ENCODE results near the gene OLFM1.

OLFM1 gene

DNA sequence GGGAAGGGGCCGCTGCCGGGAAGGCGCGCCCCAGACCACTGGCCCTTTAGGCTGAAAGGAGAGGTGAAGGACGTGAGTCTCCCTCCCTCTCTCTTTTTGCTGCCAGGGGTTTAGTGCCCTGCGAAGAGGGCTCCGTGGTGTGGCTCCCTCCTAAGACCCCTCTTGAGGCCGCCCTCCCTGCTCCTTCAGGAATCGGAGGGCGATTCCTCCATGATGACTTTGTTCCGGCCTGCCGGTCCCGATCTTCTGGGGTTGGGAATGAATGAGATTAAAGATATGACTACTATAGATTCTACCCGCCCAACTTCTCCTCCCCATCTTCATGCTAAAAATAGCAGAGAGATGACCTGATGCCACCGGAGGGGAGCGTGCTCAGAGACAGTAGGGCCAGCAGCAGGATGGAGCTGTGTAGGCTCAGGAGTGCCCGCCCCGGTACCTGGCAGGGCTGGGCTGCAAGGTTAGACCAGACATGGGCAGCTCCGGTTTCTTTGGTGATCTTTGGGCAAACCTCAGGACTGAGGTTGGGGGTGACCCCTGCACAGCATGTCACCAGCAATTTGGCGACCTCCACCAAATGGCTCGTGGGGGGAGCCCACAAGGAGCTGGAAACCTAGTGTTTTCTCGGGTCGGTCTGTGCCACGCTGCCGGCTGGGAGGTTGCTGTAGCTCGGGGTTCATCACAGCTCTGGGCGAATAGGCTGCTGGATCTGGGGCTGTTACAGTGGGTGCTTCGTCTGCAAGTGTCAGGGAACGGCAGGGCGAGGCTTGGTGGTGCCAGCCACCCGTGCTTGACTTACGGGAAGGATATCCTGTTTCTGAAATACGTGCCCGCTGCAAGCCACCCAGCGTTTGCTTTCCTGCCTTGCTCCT, 1.7 kb downstream of the OLFM1 start:
- Histone ChIP-seq H3K36me3 (ENCODE audit: control insufficient read depth, insufficient read depth, low read length) (no peaks in the 10 kb centered on the region), H3K4me1 (ENCODE audit: control insufficient read depth, insufficient read depth, low read length, poor library complexity, severe bottlenecking) (no peaks in the 10 kb centered on the region), H3K9me3 (ENCODE audit: control insufficient read depth, low read length) (no peaks in the 10 kb centered on the region), H3K27ac (ENCODE audit: insufficient read depth, low read length, poor library complexity, severe bottlenecking) (no peak overlapping the region), H3K27me3 (replicated peaks; ENCODE audit: control insufficient read depth, insufficient read depth, low read length, poor library complexity, severe bottlenecking) (peaks cover 4% of the 10 kb centered on the region), H3K4me3 (ENCODE audit: insufficient read depth, low read depth, low read length, poor library complexity, severe bottlenecking) (no peak overlapping the region)
- DNase-seq: no peak

DNA sequence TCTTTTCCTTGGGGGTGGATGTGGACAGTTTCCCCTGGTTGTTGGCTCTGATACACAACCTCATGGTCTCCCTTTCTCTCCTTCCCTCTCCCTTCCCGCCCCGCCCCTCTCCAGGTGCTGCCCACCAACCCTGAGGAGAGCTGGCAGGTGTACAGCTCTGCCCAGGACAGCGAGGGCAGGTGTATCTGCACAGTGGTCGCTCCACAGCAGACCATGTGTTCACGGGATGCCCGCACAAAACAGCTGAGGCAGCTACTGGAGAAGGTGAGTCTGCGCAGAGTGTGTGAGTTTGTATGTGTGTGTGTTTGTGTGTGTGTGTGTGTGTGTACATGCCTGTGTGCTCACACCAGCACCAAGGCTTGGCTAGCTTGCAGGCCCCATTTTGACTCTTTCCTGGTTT, 2.6 kb downstream of the OLFM1 start:
- DNase-seq: no peak
- H3K27me3 ChIP-seq (replicated peaks; ENCODE audit: control insufficient read depth, insufficient read depth, low read length, poor library complexity, severe bottlenecking): peaks cover 4% of the 10 kb centered on the region
- H3K4me3 ChIP-seq (ENCODE audit: insufficient read depth, low read depth, low read length, poor library complexity, severe bottlenecking): no peak overlapping the region
- no peaks in the 10 kb centered on the region for H3K9me3 ChIP-seq (ENCODE audit: control insufficient read depth, low read length)
- H3K4me1 ChIP-seq (ENCODE audit: control insufficient read depth, insufficient read depth, low read length, poor library complexity, severe bottlenecking): no peaks in the 10 kb centered on the region
- H3K36me3 ChIP-seq (ENCODE audit: control insufficient read depth, insufficient read depth, low read length): no peaks in the 10 kb centered on the region
- no peak overlapping the region for H3K27ac ChIP-seq (ENCODE audit: insufficient read depth, low read length, poor library complexity, severe bottlenecking)

DNA sequence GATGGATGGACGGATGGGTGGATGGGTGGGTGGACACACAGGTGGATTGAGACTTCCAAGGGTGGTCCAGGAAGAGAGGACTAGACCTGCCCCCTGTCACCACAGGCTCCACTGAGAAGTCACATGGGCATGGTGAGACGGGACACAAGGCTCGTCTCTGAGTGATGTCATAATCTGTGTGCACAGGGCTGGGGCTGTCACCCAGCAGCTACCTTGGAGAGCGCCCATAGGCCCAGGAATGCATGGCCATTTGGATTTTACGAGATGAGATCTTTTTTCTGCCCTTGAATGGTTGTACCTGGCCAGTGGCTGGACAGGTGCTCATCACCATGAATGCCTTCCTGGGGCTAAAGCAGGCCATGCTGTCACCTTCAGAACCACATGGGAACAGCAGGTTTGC, 3.1 kb downstream of the OLFM1 start:
- H3K9me3 ChIP-seq (ENCODE audit: control insufficient read depth, low read length): no peaks in the 10 kb centered on the region
- H3K36me3 ChIP-seq (ENCODE audit: control insufficient read depth, insufficient read depth, low read length): no peaks in the 10 kb centered on the region
- H3K4me1 ChIP-seq (ENCODE audit: control insufficient read depth, insufficient read depth, low read length, poor library complexity, severe bottlenecking): no peaks in the 10 kb centered on the region
- H3K4me3 ChIP-seq (ENCODE audit: insufficient read depth, low read depth, low read length, poor library complexity, severe bottlenecking): no peak overlapping the region
- no peak for DNase-seq
- H3K27me3 ChIP-seq (replicated peaks; ENCODE audit: control insufficient read depth, insufficient read depth, low read length, poor library complexity, severe bottlenecking): peaks cover 4% of the 10 kb centered on the region
- no peak overlapping the region for H3K27ac ChIP-seq (ENCODE audit: insufficient read depth, low read length, poor library complexity, severe bottlenecking)

DNA sequence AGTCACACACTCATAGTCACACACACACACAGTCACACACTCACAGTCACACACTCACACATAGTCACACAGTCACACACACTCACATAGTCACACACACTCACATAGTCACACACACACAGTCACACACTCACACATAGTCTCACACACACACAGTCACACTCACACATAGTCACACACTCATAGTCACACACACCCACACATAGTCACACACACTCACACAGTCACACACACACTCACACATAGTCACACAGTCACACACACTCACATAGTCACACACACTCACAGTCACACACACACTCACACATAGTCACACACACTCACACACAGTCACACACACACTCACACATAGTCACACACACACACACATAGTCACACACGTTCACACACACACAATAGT, 4.1 kb downstream of the OLFM1 start:
- Histone ChIP-seq H3K36me3 (ENCODE audit: control insufficient read depth, insufficient read depth, low read length) (no peaks in the 10 kb centered on the region), H3K27me3 (replicated peaks; ENCODE audit: control insufficient read depth, insufficient read depth, low read length, poor library complexity, severe bottlenecking) (no peaks in the 10 kb centered on the region), H3K9me3 (ENCODE audit: control insufficient read depth, low read length) (no peaks in the 10 kb centered on the region), H3K4me3 (ENCODE audit: insufficient read depth, low read depth, low read length, poor library complexity, severe bottlenecking) (no peak overlapping the region), H3K4me1 (ENCODE audit: control insufficient read depth, insufficient read depth, low read length, poor library complexity, severe bottlenecking) (no peaks in the 10 kb centered on the region), H3K27ac (ENCODE audit: insufficient read depth, low read length, poor library complexity, severe bottlenecking) (no peak overlapping the region)
- DNase-seq: no peak

DNA sequence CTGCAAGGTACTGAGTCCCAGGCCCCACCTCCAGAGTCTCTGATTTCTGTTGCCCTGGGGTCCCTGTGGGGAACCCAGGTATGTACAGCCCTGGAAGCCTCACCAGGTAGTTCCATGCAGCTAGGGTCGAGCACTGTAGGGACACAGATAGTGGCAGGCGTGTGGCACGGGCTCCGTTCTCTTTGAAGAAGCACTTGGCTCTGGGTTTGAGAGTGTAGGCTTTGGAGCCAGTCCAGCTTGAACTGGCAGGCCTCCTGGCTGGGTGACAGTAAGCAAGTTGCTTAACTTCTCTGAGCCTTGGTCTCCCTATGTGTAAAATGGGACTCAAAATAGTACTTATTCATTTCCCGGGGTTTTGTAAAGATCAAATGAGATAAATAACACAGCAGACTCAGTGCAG, 5.6 kb downstream of the OLFM1 start:
- H3K27me3 ChIP-seq (replicated peaks; ENCODE audit: control insufficient read depth, insufficient read depth, low read length, poor library complexity, severe bottlenecking): peaks cover 4% of the 10 kb centered on the region
- H3K27ac ChIP-seq (ENCODE audit: insufficient read depth, low read length, poor library complexity, severe bottlenecking): no peak overlapping the region
- no peaks in the 10 kb centered on the region for H3K36me3 ChIP-seq (ENCODE audit: control insufficient read depth, insufficient read depth, low read length)
- DNase-seq: no peak
- H3K9me3 ChIP-seq (ENCODE audit: control insufficient read depth, low read length): no peaks in the 10 kb centered on the region
- no peaks in the 10 kb centered on the region for H3K4me1 ChIP-seq (ENCODE audit: control insufficient read depth, insufficient read depth, low read length, poor library complexity, severe bottlenecking)
- H3K4me3 ChIP-seq (ENCODE audit: insufficient read depth, low read depth, low read length, poor library complexity, severe bottlenecking): no peak overlapping the region

DNA sequence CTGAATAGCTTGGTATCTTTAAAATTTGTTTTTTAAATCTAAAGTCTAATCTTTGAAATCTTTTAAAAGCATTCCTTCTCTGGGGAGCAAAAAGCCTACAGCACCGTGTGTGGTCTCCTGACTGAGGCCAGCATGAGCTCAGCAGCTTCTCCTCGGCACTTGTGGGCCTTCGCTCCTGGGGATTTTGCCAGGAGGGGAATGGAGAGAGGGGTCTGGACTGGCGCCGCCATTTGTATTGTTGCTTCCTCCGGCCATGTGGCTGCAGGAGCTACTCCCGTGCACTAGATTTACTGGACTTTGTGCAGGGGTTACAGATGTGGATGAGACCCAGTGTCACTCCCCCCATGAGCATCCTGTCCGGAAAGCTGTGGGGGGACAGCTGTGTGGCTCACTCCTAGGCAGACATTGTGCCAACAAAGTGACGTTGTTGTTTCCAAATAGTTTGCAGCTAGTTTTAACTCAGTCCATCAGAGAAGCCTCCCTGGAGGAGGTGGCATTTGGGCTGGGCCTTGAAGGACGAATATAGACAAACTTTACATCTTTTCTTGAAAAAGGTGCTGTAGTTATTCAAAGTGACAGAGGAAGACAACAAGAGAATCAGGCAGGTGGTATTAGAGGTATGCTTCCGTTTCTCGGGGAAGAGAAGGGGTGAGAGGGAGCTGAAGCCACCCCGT, 6.6 kb downstream of the OLFM1 start:
- Histone ChIP-seq H3K4me1 (ENCODE audit: control insufficient read depth, insufficient read depth, low read length, poor library complexity, severe bottlenecking) (no peaks in the 10 kb centered on the region), H3K36me3 (ENCODE audit: control insufficient read depth, insufficient read depth, low read length) (no peaks in the 10 kb centered on the region), H3K27me3 (replicated peaks; ENCODE audit: control insufficient read depth, insufficient read depth, low read length, poor library complexity, severe bottlenecking) (peaks cover 4% of the 10 kb centered on the region), H3K9me3 (ENCODE audit: control insufficient read depth, low read length) (no peaks in the 10 kb centered on the region), H3K27ac (ENCODE audit: insufficient read depth, low read length, poor library complexity, severe bottlenecking) (no peak overlapping the region), H3K4me3 (ENCODE audit: insufficient read depth, low read depth, low read length, poor library complexity, severe bottlenecking) (no peak overlapping the region)
- no peak for DNase-seq

DNA sequence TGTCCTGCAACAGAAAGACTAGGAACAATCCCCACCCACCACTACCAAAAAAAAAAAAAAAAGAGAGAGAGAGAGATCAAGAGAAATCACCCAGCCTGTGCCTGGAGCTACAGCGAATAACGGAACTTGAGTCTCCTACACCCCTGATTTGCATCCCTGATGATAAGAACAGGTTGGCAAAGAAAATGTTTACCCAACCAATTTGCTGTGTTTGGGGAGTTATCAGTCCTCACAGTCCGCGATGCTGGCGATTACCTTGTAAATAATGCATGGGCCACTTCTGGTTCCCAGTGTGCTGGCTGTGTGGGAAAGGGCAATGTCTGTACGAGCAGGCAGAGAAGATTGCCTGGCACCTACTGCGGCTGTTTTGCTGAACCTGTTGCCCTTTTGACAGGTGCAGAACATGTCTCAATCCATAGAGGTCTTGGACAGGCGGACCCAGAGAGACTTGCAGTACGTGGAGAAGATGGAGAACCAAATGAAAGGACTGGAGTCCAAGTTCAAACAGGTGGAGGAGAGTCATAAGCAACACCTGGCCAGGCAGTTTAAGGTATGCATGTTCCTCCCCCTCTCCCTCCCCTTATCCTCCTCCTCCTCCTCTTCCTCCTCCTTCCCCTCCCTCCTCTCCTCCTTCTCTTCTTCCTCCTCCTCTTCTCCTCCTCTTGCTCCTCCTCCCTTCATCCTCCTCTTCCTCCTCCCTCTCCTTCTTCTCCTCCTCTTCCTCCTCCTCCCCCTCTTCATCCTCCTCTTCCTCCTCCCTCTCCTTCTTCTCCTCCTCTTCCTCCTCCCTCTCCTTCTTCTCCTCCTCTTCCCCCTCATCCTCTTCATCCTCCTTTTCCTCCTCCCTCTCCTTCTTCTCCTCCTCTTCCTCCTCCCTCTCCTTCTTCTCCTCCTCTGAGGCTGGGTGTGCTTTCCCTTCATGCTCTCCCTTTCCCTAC, 8.3 kb downstream of the OLFM1 start:
- H3K4me1 ChIP-seq (ENCODE audit: control insufficient read depth, insufficient read depth, low read length, poor library complexity, severe bottlenecking): no peaks in the 10 kb centered on the region
- H3K4me3 ChIP-seq (ENCODE audit: insufficient read depth, low read depth, low read length, poor library complexity, severe bottlenecking): no peak overlapping the region
- H3K27me3 ChIP-seq (replicated peaks; ENCODE audit: control insufficient read depth, insufficient read depth, low read length, poor library complexity, severe bottlenecking): peaks cover 10% of the 10 kb centered on the region
- no peak overlapping the region for H3K27ac ChIP-seq (ENCODE audit: insufficient read depth, low read length, poor library complexity, severe bottlenecking)
- H3K9me3 ChIP-seq (ENCODE audit: control insufficient read depth, low read length): no peaks in the 10 kb centered on the region
- DNase-seq: no peak
- no peaks in the 10 kb centered on the region for H3K36me3 ChIP-seq (ENCODE audit: control insufficient read depth, insufficient read depth, low read length)

DNA sequence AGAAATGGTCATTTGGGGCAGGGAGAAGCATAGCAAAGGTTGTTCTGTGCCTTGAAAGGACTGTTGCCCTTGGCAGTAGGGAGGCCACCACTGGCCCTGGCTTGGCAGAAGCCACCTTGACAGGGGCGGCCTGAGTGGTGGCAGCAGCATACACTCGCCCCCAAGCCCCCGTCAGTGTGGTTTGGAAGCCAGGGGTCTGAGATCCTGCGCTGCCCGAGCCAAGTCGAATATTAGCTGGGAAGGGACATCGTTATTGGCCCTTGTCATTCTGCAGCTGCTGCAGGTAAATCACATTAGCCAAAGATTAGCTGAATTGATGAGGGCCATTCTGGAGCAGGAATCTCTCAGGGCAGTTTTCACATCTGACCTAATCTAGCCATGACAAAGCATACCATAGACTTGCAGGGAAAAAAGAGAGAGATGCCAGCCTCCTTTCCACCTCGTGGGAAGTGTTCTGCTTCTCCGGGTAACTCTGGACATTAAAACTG, 9.0 kb downstream of the OLFM1 start:
- Histone ChIP-seq H3K27me3 (replicated peaks; ENCODE audit: control insufficient read depth, insufficient read depth, low read length, poor library complexity, severe bottlenecking) (peaks cover 10% of the 10 kb centered on the region), H3K4me1 (ENCODE audit: control insufficient read depth, insufficient read depth, low read length, poor library complexity, severe bottlenecking) (no peaks in the 10 kb centered on the region), H3K27ac (ENCODE audit: insufficient read depth, low read length, poor library complexity, severe bottlenecking) (no peak overlapping the region), H3K36me3 (ENCODE audit: control insufficient read depth, insufficient read depth, low read length) (no peaks in the 10 kb centered on the region), H3K9me3 (ENCODE audit: control insufficient read depth, low read length) (no peaks in the 10 kb centered on the region), H3K4me3 (ENCODE audit: insufficient read depth, low read depth, low read length, poor library complexity, severe bottlenecking) (no peak overlapping the region)
- no peak for DNase-seq

DNA sequence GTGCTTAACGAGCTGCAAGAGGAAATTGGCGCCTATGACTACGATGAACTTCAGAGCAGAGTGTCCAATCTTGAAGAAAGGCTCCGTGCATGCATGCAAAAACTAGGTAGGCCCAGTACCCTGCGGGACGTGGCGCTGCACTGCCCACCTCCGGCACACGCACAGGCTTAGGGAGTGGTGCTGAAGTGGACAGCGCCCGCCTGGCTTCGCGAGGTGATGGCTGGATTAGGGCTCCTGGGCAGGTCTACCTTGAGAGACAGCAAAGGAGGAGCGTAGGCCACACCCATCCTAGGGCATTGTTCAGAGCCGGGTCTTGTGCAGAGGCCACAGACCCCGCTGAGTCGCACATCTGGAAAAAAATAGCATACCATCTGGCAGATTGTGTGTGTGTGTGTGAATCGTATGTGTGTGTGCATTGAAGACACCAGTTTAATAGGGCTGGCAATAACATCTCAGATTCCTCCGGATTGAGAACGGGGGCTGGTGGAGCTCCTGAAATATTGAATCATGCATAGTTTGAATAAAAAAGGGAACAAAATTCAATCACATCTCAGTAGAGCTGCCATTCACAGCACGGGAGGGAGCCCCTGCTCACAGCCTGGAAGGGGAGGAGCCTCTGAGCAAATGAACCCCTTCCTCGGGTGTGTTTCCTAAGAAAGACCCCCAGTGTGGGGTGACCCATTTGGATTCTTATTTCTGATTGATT, 11.1 kb downstream of the OLFM1 start:
- H3K4me3 ChIP-seq (ENCODE audit: insufficient read depth, low read depth, low read length, poor library complexity, severe bottlenecking): no peak overlapping the region
- H3K36me3 ChIP-seq (ENCODE audit: control insufficient read depth, insufficient read depth, low read length): no peaks in the 10 kb centered on the region
- no peak overlapping the region for H3K27ac ChIP-seq (ENCODE audit: insufficient read depth, low read length, poor library complexity, severe bottlenecking)
- DNase-seq: no peak
- no peaks in the 10 kb centered on the region for H3K4me1 ChIP-seq (ENCODE audit: control insufficient read depth, insufficient read depth, low read length, poor library complexity, severe bottlenecking)
- H3K9me3 ChIP-seq (ENCODE audit: control insufficient read depth, low read length): no peaks in the 10 kb centered on the region
- peaks cover 10% of the 10 kb centered on the region for H3K27me3 ChIP-seq (replicated peaks; ENCODE audit: control insufficient read depth, insufficient read depth, low read length, poor library complexity, severe bottlenecking)
